ENCODE results near the gene HES6. TPM values are rescaled to one million over a fixed set of nuclear protein-coding genes. Genes with fewer than 3 reads are reported as not detected.

The HES6 gene
- total RNA-seq, 2 donors from 2014 or later: 5.7 to 11.3 TPM

- H3K27me3 Mint-ChIP-seq: no peaks in the 10 kb centered on the region
- ATAC-seq (no peak), DNase-seq (ENCODE audit: low spot score) (no peak)
- no peaks in the 10 kb centered on the region for H3K9me3 Mint-ChIP-seq
- H3K36me3 Mint-ChIP-seq: peaks cover 5% of the 10 kb centered on the region
- peak overlapping the region; percentile 96 for H3K4me3 Mint-ChIP-seq
- H3K27ac Mint-ChIP-seq: peak overlapping the region; percentile 81 to 95
- H3K4me1 Mint-ChIP-seq (ENCODE audit: low read depth in 2 of 2): peaks cover 40 to 60% of the 10 kb centered on the region in 2 donors
Measured at GRCh38 chr2:238202326-238203093, 37.3 kb downstream of the HES6 start.

GRCh38 chr2:238190445-238190844 lies 49.4 kb downstream of the HES6 start:
- H3K9me3 Mint-ChIP-seq: no peaks in the 10 kb centered on the region
- ATAC-seq (no peak), DNase-seq (ENCODE audit: low spot score) (no peak)
- no peak overlapping the region for H3K4me3 Mint-ChIP-seq
- peaks cover 30% of the 10 kb centered on the region for H3K36me3 Mint-ChIP-seq
- H3K27me3 Mint-ChIP-seq: no peaks in the 10 kb centered on the region
- peak overlapping the region in 1 of 2 donors; percentile 47 for H3K27ac Mint-ChIP-seq
- peaks cover 25 to 26% of the 10 kb centered on the region in 2 donors for H3K4me1 Mint-ChIP-seq (ENCODE audit: low read depth in 2 of 2)

Other genes starting within 250 kb of the HES6 start
- gene SCLY, start 179.0 kb downstream of the HES6 start, total RNA-seq: 10 to 100 TPM; 46.5 to 99.5 TPM
- gene ESPNL, start 139.7 kb downstream of the HES6 start, total RNA-seq: under 1 TPM in 1 of 2 donors, not detected in 1; 0.19 TPM
- gene KLHL30, start 101.4 kb downstream of the HES6 start, total RNA-seq: not detected
- gene ERFE, start 81.1 kb downstream of the HES6 start, total RNA-seq: 1 to 10 TPM in 1 of 2 donors, under 1 TPM in 1; 0.20 to 3.8 TPM
- 10 to 100 TPM; 75.8 to 99.7 TPM for gene ILKAP, start 36.3 kb downstream of the HES6 start, total RNA-seq
- gene PER2, start 48.6 kb upstream of the HES6 start, total RNA-seq: 10 to 100 TPM; 13.8 to 18.4 TPM
- gene TRAF3IP1, start 80.5 kb upstream of the HES6 start, total RNA-seq: 10 to 100 TPM in 1 of 2 donors, 1 to 10 TPM in 1; 7.9 to 10.6 TPM
- gene ASB1, start 186.9 kb upstream of the HES6 start, total RNA-seq: 10 to 100 TPM; 50.2 to 63.3 TPM

All from natural killer cell treated with Interleukin-12 subunit alpha and Interleukin-12 subunit beta and Interleukin-15 and Interleukin-18, amount 100 ng/mL, for 72 hours (primary cell).